Small intestine (tissue), 7 donors: Measurements from ENCODE around the gene LUC7L3. TPM values are rescaled to one million over a fixed set of nuclear protein-coding genes. Genes with fewer than 3 reads are reported as not detected.
A peak's percentile ranks its signal among the peaks of the same experiment; 100 is the strongest.

Experiments used
- DNase-seq, 2 donors: peaks; one replicate each; pipeline versions ENCODE4 v3.0.0 to v3.0.0-alpha.2; 2013
- FAIRE-seq: peaks from 2 replicates; lab custom pipeline; 2012; peaks lifted over from hg19 to GRCh38; lab: Jason Lieb, UNC
- H3K27ac ChIP-seq, 3 donors: one replicate each; pipeline ENCODE4 v1.5.1; 2013; ENCODE audit warnings: low read length in 2 of 3, mild to moderate bottlenecking in 2 of 3, control low read depth in 1 of 3, inconsistent platforms in 1 of 3, low read depth in 1 of 3, moderate library complexity in 1 of 3
- H3K27me3 ChIP-seq, 3 donors: one replicate each; pipeline ENCODE4 v1.6.1; 2013; ENCODE audit warnings: low read length in 3 of 3, inconsistent platforms in 1 of 3; ENCODE audit not compliant: control insufficient read depth in 3 of 3, insufficient read depth in 3 of 3
- H3K36me3 ChIP-seq, 3 donors: one replicate each; pipeline ENCODE4 v1.6.1; 2013; ENCODE audit warnings: low read length in 3 of 3, inconsistent platforms in 1 of 3, low read depth in 1 of 3, mild to moderate bottlenecking in 1 of 3, moderate library complexity in 1 of 3; ENCODE audit not compliant: control insufficient read depth in 3 of 3, insufficient read depth in 2 of 3
- H3K4me1 ChIP-seq, 3 donors: one replicate each; pipeline ENCODE4 v1.6.1; 2013; ENCODE audit warnings: low read length in 2 of 3, inconsistent platforms in 1 of 3, low read depth in 1 of 3, mild to moderate bottlenecking in 1 of 3, moderate library complexity in 1 of 3; ENCODE audit not compliant: control insufficient read depth in 3 of 3, insufficient read depth in 2 of 3
- H3K4me3 ChIP-seq, 3 donors: one replicate each; pipeline ENCODE4 v1.5.1; 2013; ENCODE audit warnings: low read length in 3 of 3, control low read depth in 1 of 3, inconsistent platforms in 1 of 3, low read depth in 1 of 3, mild to moderate bottlenecking in 1 of 3, moderate library complexity in 1 of 3
- H3K9me3 ChIP-seq, 2 donors: one replicate each; pipeline ENCODE4 v1.6.1; 2013; ENCODE audit warnings: low read depth in 1 of 2, low read length in 1 of 2; ENCODE audit not compliant: control insufficient read depth in 2 of 2, insufficient read depth in 1 of 2
- WGBS, 3 donors: extraction: QIAGEN DNeasy Blood & Tissue Kit; methylation state at CpG; one replicate each; pipeline ENCODE4 v1.1.7; 2013; 5-methylcytosine and 5-hydroxymethylcytosine counted together
- polyA plus RNA-seq, 4 donors: library from polyadenylated mRNA; stranded (reverse) in 3 of 4; unstranded in 1 of 4; fragments of 200-250 nt in 3 of 4; fragments of 120-200 nt in 1 of 4; gene quantifications; one replicate each; pipeline versions ENCODE4 v1.2.1 to v1.2.3, GENCODE V29; 2013
- donor health status: healthy with polysubstance abuse.
- donor health status: control.
- donor health status: control.
- donor health status: Bipolar disorder and iron deficiency.
- donor health status: healthy.

Gene LUC7L3
- polyA plus RNA-seq, 4 donors = 57.4 to 466 (median 313) TPM

- H3K4me1 ChIP-seq = peaks cover 0 to 19% (median 3%) of the 10 kb centered on the region in 3 donors
- no peak for DNase-seq
- no peaks in the 10 kb centered on the region for H3K9me3 ChIP-seq
- 69 to 76% (median 71%) methylated on average over 15 of the region's 15 CpGs for WGBS, 3 donors
- no peak overlapping the region for H3K4me3 ChIP-seq
- no peaks in the 10 kb centered on the region for H3K27me3 ChIP-seq
- no peak overlapping the region for H3K27ac ChIP-seq
- no peaks in the 10 kb centered on the region for H3K36me3 ChIP-seq
- FAIRE-seq = no peak
Observed at GRCh38 chr17:50771991-50772785, 52.8 kb downstream of the LUC7L3 start.

DNA sequence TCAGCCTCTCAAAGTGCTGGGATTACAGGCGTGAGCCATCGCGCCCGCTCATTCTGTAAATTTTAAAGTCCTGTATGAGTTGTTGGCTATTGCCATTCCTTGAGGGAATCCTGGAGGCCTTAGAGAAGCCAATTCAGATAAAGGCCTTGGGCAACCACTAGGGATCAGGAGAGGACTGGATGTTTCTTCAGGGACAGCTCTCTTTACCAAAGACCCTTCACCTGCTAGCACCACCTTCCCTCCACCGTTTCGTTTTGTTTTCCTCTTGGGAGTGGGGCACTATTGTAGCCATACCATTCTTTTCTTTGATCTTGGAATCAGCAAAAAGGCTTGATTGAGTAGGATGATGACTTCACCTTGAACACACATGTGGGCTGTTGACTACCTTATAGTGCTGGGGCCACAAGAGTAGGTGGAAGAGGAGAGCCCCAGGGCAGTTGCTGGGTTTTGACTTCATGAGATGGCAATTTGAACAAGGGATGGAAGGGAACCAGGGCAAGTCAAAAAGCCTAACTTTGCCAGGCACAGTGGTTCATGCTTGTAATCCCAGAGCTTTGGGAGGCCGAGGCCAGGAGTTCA is 54.9 kb downstream of the LUC7L3 start:
- Histone ChIP-seq H3K4me1 (peaks cover 0 to under 1% (median 0%) of the 10 kb centered on the region in 3 donors), H3K36me3 (no peaks in the 10 kb centered on the region), H3K9me3 (no peaks in the 10 kb centered on the region), H3K27me3 (no peaks in the 10 kb centered on the region), H3K27ac (no peak overlapping the region), H3K4me3 (no peak overlapping the region)
- FAIRE-seq (no peak), DNase-seq (no peak)
- 83 to 85% (median 83%) methylated on average over 7 of the region's 7 CpGs for WGBS, 3 donors

- no peaks in the 10 kb centered on the region for H3K9me3 ChIP-seq
- 77 to 97% (median 97%) methylated on average over 3 of the region's 3 CpGs for WGBS, 3 donors
- no peaks in the 10 kb centered on the region for H3K4me1 ChIP-seq
- H3K27me3 ChIP-seq = peaks cover 0 to under 1% (median 0%) of the 10 kb centered on the region in 3 donors
- FAIRE-seq (no peak), DNase-seq (no peak)
- no peak overlapping the region for H3K27ac ChIP-seq
- H3K36me3 ChIP-seq = no peaks in the 10 kb centered on the region
- H3K4me3 ChIP-seq = no peak overlapping the region
Observed at GRCh38 chr17:50775926-50776325, 56.5 kb downstream of the LUC7L3 start.

GRCh38 chr17:50778471-50778870 is 59.1 kb downstream of the LUC7L3 start:
- Histone ChIP-seq H3K9me3 (no peaks in the 10 kb centered on the region), H3K4me3 (no peak overlapping the region), H3K4me1 (no peaks in the 10 kb centered on the region), H3K27me3 (peaks cover 0 to 5% (median 0%) of the 10 kb centered on the region in 3 donors), H3K36me3 (no peaks in the 10 kb centered on the region), H3K27ac (no peak overlapping the region)
- no peak for FAIRE-seq
- no peak for DNase-seq
- WGBS, 3 donors = 88 to 91% (median 89%) methylated on average over 8 of the region's 8 CpGs

DNA sequence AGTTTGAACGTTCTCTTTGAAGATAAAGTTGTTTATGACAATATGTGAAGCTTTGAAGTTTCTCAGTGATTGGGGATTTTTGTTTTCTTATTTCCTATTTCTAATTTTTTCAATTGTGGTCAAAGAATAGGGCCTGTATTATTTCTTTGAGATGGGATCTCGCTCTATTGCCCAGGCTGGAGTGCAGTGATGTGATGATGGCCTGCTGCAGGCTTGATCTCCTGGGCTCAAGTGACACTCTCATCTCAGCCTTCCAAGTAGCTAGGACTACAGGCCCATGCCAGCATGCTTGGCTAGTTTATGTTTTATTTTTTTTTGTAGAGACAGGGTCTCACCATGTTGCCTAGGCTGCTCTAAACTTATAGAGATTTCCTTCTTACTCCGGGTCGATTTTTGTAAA is 59.6 kb downstream of the LUC7L3 start:
- H3K4me1 ChIP-seq = no peaks in the 10 kb centered on the region
- DNase-seq (no peak), FAIRE-seq (no peak)
- H3K9me3 ChIP-seq = no peaks in the 10 kb centered on the region
- H3K27me3 ChIP-seq = peaks cover 0 to 5% (median 0%) of the 10 kb centered on the region in 3 donors
- 75 to 82% (median 81%) methylated on average over 4 of the region's 4 CpGs for WGBS, 3 donors
- H3K36me3 ChIP-seq = no peaks in the 10 kb centered on the region
- H3K4me3 ChIP-seq = no peak overlapping the region
- H3K27ac ChIP-seq = no peak overlapping the region

GRCh38 chr17:50779747-50780353 is 60.4 kb downstream of the LUC7L3 start:
- no peak overlapping the region for H3K4me3 ChIP-seq
- no peaks in the 10 kb centered on the region for H3K4me1 ChIP-seq
- no peak for FAIRE-seq
- peak in 1 of 2 donors; percentile 24 for DNase-seq
- peaks cover 0 to 5% (median 0%) of the 10 kb centered on the region in 3 donors for H3K27me3 ChIP-seq
- H3K27ac ChIP-seq = no peak overlapping the region
- WGBS, 3 donors = 78 to 92% (median 79%) methylated on average over 9 of the region's 9 CpGs
- H3K9me3 ChIP-seq = no peaks in the 10 kb centered on the region
- H3K36me3 ChIP-seq = no peaks in the 10 kb centered on the region

DNA sequence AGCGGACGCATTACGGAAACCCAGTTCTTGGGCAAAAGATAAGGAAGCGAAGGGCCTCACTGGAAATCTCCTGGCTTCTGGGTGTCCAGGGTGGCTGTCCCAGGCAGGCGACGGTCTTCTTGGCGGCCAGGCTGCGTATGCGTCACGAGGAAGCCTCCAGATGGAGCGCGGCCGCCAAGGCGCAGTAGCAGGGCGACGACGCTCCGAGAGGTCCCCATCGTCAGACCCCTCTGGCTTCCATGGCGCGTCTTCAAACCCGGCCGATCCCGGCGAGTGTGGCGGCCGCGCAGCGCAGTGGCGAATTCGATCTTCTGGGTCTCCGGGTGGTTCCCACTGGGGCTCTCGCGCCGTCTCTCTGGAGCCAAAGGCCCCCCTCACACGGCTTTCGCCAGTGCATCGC is 61.8 kb downstream of the LUC7L3 start:
- no peak for DNase-seq

DNA sequence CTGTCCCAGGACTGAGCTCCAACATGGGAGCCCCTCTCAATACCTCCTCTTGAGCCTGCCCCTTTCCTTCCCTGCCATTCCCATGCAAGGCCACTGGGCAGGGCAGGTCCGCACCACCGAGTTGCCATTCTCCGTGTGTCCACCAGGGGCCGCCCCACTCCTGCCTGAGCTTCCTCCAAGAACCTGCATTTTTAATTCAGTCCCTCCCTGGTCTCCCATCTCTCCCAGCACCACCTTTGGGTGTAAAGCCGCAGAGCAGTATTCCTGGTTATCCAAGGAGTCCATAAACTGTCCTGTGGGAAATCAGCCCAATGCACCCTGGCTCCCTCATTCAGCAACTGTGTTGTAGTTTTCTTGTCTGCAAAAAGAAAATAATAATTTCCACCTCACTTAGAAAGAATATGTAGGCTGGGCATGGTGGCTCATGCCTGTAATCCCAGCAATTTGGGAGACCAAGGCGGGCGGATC is 63.8 kb downstream of the LUC7L3 start:
- no peaks in the 10 kb centered on the region for H3K36me3 ChIP-seq
- FAIRE-seq (no peak), DNase-seq (peak; percentile 80 to 92)
- H3K9me3 ChIP-seq = no peaks in the 10 kb centered on the region
- H3K27me3 ChIP-seq = peaks cover 0 to 5% (median 0%) of the 10 kb centered on the region in 3 donors
- WGBS, 3 donors = 18 to 24% (median 19%) methylated on average over 7 of the region's 7 CpGs
- H3K4me1 ChIP-seq = no peaks in the 10 kb centered on the region
- no peak overlapping the region for H3K27ac ChIP-seq
- no peak overlapping the region for H3K4me3 ChIP-seq

More for the DNA sequence above, 61.8 kb downstream of the LUC7L3 start:
- peaks cover 0 to 5% (median 0%) of the 10 kb centered on the region in 3 donors for H3K27me3 ChIP-seq
- no peak overlapping the region for H3K27ac ChIP-seq
- no peaks in the 10 kb centered on the region for H3K36me3 ChIP-seq
- peak overlapping the region in 1 of 3 donors; percentile 23 for H3K4me3 ChIP-seq
- H3K9me3 ChIP-seq = no peaks in the 10 kb centered on the region
- 53 to 79% (median 61%) methylated on average over 38 of the region's 38 CpGs for WGBS, 3 donors
- no peak for FAIRE-seq
- H3K4me1 ChIP-seq = no peaks in the 10 kb centered on the region
